Natural killer cell (primary cell): ENCODE data around the gene TBCD. TPM values are rescaled to one million over a fixed set of nuclear protein-coding genes. Genes with fewer than 3 reads are reported as not detected.

Experiments
- ATAC-seq, 3 donors: fragments of 150-1000 bp in 2 of 3; fragments of 200-7000 bp in 1 of 3; cut with Tn5 transposase; 1 replicate in 1 of 3; 2 replicates in 2 of 3; pipeline ENCODE4 v1.10.0; 2021; ENCODE audit warnings: mild to moderate bottlenecking in 2 of 3, moderate library complexity in 2 of 3
- DNase-seq, 2 donors: peaks; one replicate each; pipeline versions ENCODE4 v3.0.0 to v3.0.0-alpha.2; 2013 to 2021; ENCODE audit warnings: mixed read lengths in 1 of 2
- H3K27ac ChIP-seq: one replicate; pipeline ENCODE4 v1.5.1; 2013; ENCODE audit warnings: mild to moderate bottlenecking, low read length
- H3K27me3 ChIP-seq: one replicate; pipeline ENCODE4 v1.6.1; 2013; ENCODE audit warnings: low read length; ENCODE audit not compliant: control insufficient read depth, insufficient read depth
- H3K36me3 ChIP-seq: one replicate; pipeline ENCODE4 v1.6.1; 2013; ENCODE audit warnings: low read length; ENCODE audit not compliant: control insufficient read depth, insufficient read depth
- H3K4me1 ChIP-seq: one replicate; pipeline ENCODE4 v1.6.1; 2013; ENCODE audit warnings: low read length; ENCODE audit not compliant: control insufficient read depth, insufficient read depth
- H3K4me3 ChIP-seq: one replicate; pipeline ENCODE4 v1.5.1; 2013; ENCODE audit warnings: low read length
- H3K9me3 ChIP-seq: one replicate; pipeline ENCODE4 v1.6.1; 2013; ENCODE audit warnings: low read length; ENCODE audit not compliant: control insufficient read depth, insufficient read depth
- H3K27ac Mint-ChIP-seq, 2 donors: one replicate each; pipeline ENCODE4 v1.8.0; 2022; ENCODE audit warnings: mild to moderate bottlenecking in 2 of 2, mixed read lengths in 2 of 2, moderate library complexity in 1 of 2
- H3K27me3 Mint-ChIP-seq, 2 donors: one replicate each; pipeline ENCODE4 v1.8.0; 2022; ENCODE audit warnings: low read depth in 2 of 2, mixed read lengths in 2 of 2
- H3K36me3 Mint-ChIP-seq: one replicate; pipeline ENCODE4 v1.8.0; 2022; ENCODE audit warnings: mixed read lengths
- H3K4me1 Mint-ChIP-seq, 2 donors: one replicate each; pipeline ENCODE4 v1.8.0; 2022; ENCODE audit warnings: mixed read lengths in 2 of 2
- H3K4me3 Mint-ChIP-seq: one replicate; pipeline ENCODE4 v1.8.0; 2022; ENCODE audit warnings: mild to moderate bottlenecking, moderate library complexity, mixed read lengths
- H3K9me3 Mint-ChIP-seq, 2 donors: one replicate each; pipeline ENCODE4 v1.8.0; 2022; ENCODE audit warnings: mixed read lengths in 2 of 2
- WGBS: methylation state at CpG from one replicate; pipeline ENCODE4 v1.1.7; 2013; ENCODE audit warnings: missing lambda C conversion rate; ENCODE audit not compliant: insufficient coverage; 5-methylcytosine and 5-hydroxymethylcytosine counted together
- intact Hi-C: fragments of 100-400 bp; cut with micrococcal nuclease; formaldehyde crosslinking; loops from one replicate; pipeline ENCODE4 v1.14.2; 2022
- total RNA-seq, 4 donors: library from RNA; stranded (reverse); fragments of 120-200 nt in 1 of 4; gene quantifications; one replicate each; pipeline versions ENCODE4 v1.2.3 to v1.2.4, GENCODE V29; 2013 to 2022
- TF ChIP-seq, protein P1 (sequence below): fragments of 200-600 bp; IDR thresholded peaks from one replicate; pipeline ENCODE4 v1.8.0; 2022; ENCODE audit warnings: antibody characterized with exemption

The TBCD gene
- total RNA-seq, 3 donors from 2014 or later (not counting 1 experiment from before 2014, with no cell fraction given) = 92.0 to 149 (median 132) TPM

DNA sequence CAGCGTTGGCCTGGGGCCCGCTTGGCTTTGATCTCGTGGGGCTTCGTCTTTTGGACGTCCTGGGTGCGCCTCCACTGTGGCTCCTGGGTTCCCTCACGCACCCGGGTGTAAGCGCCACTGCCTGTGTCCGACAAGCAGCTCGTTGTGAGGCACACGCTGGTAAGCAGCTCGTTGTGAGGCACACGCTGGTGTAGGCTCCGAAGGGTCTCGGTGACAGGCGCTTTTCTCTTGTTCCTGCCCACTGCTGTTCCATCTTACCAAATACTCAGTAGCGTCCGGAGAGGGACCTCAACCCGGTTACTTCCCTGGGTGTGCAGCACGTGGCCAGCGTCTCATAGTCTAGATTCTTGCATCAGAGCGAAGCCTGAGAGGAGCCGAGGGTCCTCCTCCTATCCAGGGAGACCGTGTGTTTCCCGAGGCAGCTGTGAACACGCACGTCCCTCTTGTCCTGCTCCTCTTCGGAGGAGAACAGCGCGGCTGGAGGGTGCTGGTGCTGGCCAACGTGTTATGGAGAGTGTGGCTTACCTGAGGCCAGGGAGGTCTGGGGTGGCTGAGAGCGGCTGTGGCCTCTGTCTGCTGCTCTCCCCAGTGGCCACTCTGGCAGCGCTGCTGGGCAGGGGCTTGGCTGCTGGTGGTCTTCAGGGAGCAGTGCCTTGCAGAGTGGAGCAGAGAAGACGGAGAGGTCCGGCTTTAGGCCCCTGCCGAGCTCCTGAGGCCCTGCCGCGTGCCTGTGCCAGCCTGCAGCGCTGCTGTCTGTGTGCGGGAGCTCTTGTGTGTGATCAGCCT lies 120.1 kb downstream of the TBCD start:
- H3K9me3 Mint-ChIP-seq = no peaks in the 10 kb centered on the region
- H3K9me3 ChIP-seq = no peaks in the 10 kb centered on the region
- H3K27me3 Mint-ChIP-seq = no peaks in the 10 kb centered on the region
- peaks cover 0 to 20% of the 10 kb centered on the region in 2 donors for H3K4me1 Mint-ChIP-seq
- H3K4me3 ChIP-seq = no peak overlapping the region
- no peak overlapping the region for H3K27ac ChIP-seq
- intact Hi-C loops = no loop called here
- H3K4me1 ChIP-seq = peaks cover 23% of the 10 kb centered on the region
- peaks cover 9% of the 10 kb centered on the region for H3K36me3 ChIP-seq
- TF ChIP-seq, protein P1, sequence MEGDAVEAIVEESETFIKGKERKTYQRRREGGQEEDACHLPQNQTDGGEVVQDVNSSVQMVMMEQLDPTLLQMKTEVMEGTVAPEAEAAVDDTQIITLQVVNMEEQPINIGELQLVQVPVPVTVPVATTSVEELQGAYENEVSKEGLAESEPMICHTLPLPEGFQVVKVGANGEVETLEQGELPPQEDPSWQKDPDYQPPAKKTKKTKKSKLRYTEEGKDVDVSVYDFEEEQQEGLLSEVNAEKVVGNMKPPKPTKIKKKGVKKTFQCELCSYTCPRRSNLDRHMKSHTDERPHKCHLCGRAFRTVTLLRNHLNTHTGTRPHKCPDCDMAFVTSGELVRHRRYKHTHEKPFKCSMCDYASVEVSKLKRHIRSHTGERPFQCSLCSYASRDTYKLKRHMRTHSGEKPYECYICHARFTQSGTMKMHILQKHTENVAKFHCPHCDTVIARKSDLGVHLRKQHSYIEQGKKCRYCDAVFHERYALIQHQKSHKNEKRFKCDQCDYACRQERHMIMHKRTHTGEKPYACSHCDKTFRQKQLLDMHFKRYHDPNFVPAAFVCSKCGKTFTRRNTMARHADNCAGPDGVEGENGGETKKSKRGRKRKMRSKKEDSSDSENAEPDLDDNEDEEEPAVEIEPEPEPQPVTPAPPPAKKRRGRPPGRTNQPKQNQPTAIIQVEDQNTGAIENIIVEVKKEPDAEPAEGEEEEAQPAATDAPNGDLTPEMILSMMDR = no peak
- H3K4me3 Mint-ChIP-seq = no peak overlapping the region
- DNase-seq (no peak), ATAC-seq (no peak)
- no peaks in the 10 kb centered on the region for H3K36me3 Mint-ChIP-seq
- no peaks in the 10 kb centered on the region for H3K27me3 ChIP-seq
- 89% methylated on average over 41 of the region's 41 CpGs for WGBS
- H3K27ac Mint-ChIP-seq = no peak overlapping the region

DNA sequence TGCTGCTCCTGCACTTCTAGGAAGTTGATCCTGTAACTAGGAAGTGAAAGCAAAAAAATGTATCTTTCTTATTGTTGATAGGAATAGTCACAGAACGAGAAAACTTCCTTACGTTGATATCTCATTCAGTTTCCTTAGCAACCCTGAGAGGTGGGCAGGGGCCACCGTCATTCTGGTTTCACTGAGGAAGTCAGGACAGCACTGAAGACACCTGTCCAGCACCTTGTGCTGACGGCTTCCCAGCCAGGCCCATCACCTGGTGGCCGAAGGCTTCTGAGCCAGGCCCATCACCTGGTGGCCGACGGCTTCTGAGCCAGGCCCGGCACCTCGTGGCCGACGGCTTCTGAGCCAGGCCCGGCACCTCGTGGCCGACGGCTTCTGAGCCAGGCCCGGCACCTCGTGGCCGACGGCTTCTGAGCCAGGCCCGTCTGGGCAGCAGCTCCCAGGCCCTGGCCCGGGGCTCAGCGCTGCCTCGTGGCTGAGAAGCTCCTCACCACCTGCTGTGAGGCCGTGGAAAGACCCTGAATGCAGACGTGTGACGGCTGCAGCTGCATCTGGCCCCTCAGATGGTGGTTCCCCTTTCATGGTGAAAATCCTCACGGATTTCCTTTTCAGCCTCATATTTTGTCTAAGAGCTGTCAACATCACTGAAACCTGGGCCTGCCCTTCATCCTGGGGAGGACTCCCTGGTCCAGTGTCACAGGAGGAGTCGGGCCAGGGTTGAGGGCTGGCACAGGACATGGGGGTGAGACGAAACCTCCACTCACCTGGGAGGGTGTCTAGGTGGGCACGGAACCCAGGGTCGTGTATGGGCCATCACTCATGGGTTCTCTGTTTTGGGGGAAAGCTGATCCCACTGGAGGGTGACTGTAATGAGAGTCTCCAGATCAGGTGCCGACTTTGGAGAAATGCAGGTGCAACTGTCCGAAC lies 121.0 kb downstream of the TBCD start:
- H3K4me3 Mint-ChIP-seq = no peak overlapping the region
- peaks cover 9% of the 10 kb centered on the region for H3K36me3 ChIP-seq
- no peaks in the 10 kb centered on the region for H3K36me3 Mint-ChIP-seq
- no peak overlapping the region for H3K27ac ChIP-seq
- H3K4me3 ChIP-seq = no peak overlapping the region
- H3K27me3 ChIP-seq = no peaks in the 10 kb centered on the region
- no peaks in the 10 kb centered on the region for H3K9me3 ChIP-seq
- intact Hi-C loops = no loop called here
- no peaks in the 10 kb centered on the region for H3K9me3 Mint-ChIP-seq
- WGBS = 86% methylated on average over 33 of the region's 33 CpGs
- ATAC-seq (no peak), DNase-seq (no peak)
- no peak overlapping the region for H3K27ac Mint-ChIP-seq
- H3K27me3 Mint-ChIP-seq = no peaks in the 10 kb centered on the region
- H3K4me1 Mint-ChIP-seq = peaks cover 0 to 16% of the 10 kb centered on the region in 2 donors
- H3K4me1 ChIP-seq = peaks cover 18% of the 10 kb centered on the region
- TF ChIP-seq, protein P1 = no peak

DNA sequence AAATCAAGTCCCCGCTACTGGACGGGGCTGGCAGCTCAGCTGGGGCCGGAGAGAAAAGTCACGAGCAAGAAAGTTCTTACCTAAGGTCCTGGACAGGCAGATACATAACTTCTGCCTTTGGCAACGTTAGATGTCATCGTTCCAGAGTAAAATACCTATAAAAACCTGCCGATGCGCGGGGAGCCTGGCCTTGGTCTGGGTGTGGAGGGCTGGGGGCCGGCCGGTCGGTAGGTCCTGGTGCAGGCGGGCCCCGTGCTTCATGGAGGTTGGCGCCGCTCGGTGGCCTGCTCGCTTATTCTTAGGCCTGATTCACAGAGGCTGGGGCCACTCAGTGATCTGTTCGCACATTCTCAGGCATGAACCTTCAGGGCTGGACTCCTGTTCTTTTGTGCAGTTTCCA lies 121.7 kb downstream of the TBCD start:
- H3K36me3 ChIP-seq = peaks cover 9% of the 10 kb centered on the region
- H3K4me3 ChIP-seq = no peak overlapping the region
- peaks cover 25% of the 10 kb centered on the region for H3K4me1 ChIP-seq
- no peaks in the 10 kb centered on the region for H3K27me3 Mint-ChIP-seq
- TF ChIP-seq, protein P1 = no peak
- peaks cover 5 to 17% of the 10 kb centered on the region in 2 donors for H3K4me1 Mint-ChIP-seq
- no peak overlapping the region for H3K4me3 Mint-ChIP-seq
- no peak overlapping the region for H3K27ac Mint-ChIP-seq
- H3K27me3 ChIP-seq = no peaks in the 10 kb centered on the region
- DNase-seq (no peak), ATAC-seq (no peak)
- no peaks in the 10 kb centered on the region for H3K36me3 Mint-ChIP-seq
- no peak overlapping the region for H3K27ac ChIP-seq
- 97% methylated on average over 19 of the region's 19 CpGs for WGBS
- no peaks in the 10 kb centered on the region for H3K9me3 ChIP-seq
- H3K9me3 Mint-ChIP-seq = no peaks in the 10 kb centered on the region
- intact Hi-C loops = no loop called here
